KMS-11 (cell line): ENCODE measurements around the gene ATP6AP1.

Experiments used
- H2AFZ ChIP-seq: fragments of 200-600 bp; sonication (generic); 2 replicates; pipeline ENCODE4 v1.6.1; 2016; ENCODE audit warnings: antibody characterized with exemption, mixed run types, low read depth
- H3K27ac ChIP-seq: fragments of 200-600 bp; sonication (generic); 2 replicates; pipeline ENCODE4 v1.6.1; 2016; ENCODE audit warnings: mild to moderate bottlenecking, mixed run types
- H3K27me3 ChIP-seq: fragments of 200-600 bp; sonication (generic); 2 replicates; pipeline ENCODE4 v1.6.1; 2017; ENCODE audit warnings: mild to moderate bottlenecking, low read depth, mixed run types, moderate library complexity; ENCODE audit not compliant: insufficient read depth
- H3K36me3 ChIP-seq: fragments of 200-600 bp; sonication (generic); 2 replicates; pipeline ENCODE4 v1.6.1; 2017; ENCODE audit warnings: mild to moderate bottlenecking, mixed run types; ENCODE audit not compliant: insufficient read depth
- H3K4me1 ChIP-seq: fragments of 200-600 bp; sonication (generic); 2 replicates; pipeline ENCODE4 v1.6.1; 2016; ENCODE audit warnings: mild to moderate bottlenecking, low read depth, mixed run types; ENCODE audit not compliant: poor library complexity, severe bottlenecking
- H3K4me2 ChIP-seq: fragments of 200-600 bp; sonication (generic); 2 replicates; pipeline ENCODE4 v1.7.0; 2016; ENCODE audit warnings: mild to moderate bottlenecking, mixed run types
- H3K4me3 ChIP-seq: fragments of 200-600 bp; sonication (generic); IDR thresholded peaks from 2 replicates; pipeline ENCODE4 v1.6.1; 2017; ENCODE audit warnings: low read depth, low read length, mixed read lengths; ENCODE audit not compliant: insufficient read depth
- H3K79me2 ChIP-seq: fragments of 200-600 bp; sonication (generic); 2 replicates; pipeline ENCODE4 v1.6.1; 2016; ENCODE audit warnings: low read depth, mixed run types; ENCODE audit not compliant: insufficient read depth
- H3K9ac ChIP-seq: fragments of 200-600 bp; sonication (generic); 2 replicates; pipeline ENCODE4 v1.6.1; 2016; ENCODE audit warnings: mild to moderate bottlenecking, mixed run types
- H4K20me1 ChIP-seq: fragments of 200-600 bp; sonication (generic); 2 replicates; pipeline ENCODE4 v1.6.1; 2016; ENCODE audit warnings: mild to moderate bottlenecking, mixed run types; ENCODE audit not compliant: insufficient read depth
- CTCF ChIP-seq: fragments of 200-600 bp; sonication (generic); conservative IDR thresholded peaks from 2 replicates; pipeline ENCODE4 v1.6.1; 2017; ENCODE audit warnings: low read depth, mild to moderate bottlenecking, antibody characterized with exemption, low read length, moderate library complexity, mixed read lengths

Gene ATP6AP1

GRCh38 chrX:154458954-154459778, 30.7 kb downstream of the ATP6AP1 start:
- no peaks in the 10 kb centered on the region for H4K20me1 ChIP-seq
- H3K27ac ChIP-seq, result no peak overlapping the region
- peak overlapping the region; percentile 66 for H3K4me2 ChIP-seq
- H2AFZ ChIP-seq, result peak overlapping the region; percentile 14; the same call in 1 of the 2 replicates
- H3K79me2 ChIP-seq, result no peaks in the 10 kb centered on the region
- no peak for TF ChIP-seq CTCF
- H3K27me3 ChIP-seq, result no peaks in the 10 kb centered on the region
- H3K4me1 ChIP-seq, result peaks cover 4% of the 10 kb centered on the region
- no peaks in the 10 kb centered on the region for H3K36me3 ChIP-seq
- no peak overlapping the region; the same call in 1 of the 2 replicates for H3K9ac ChIP-seq
- H3K4me3 ChIP-seq, result no peak overlapping the region

- Histone ChIP-seq H4K20me1 (no peaks in the 10 kb centered on the region), H2AFZ (no peak overlapping the region), H3K4me2 (no peak overlapping the region; the same call in 1 of the 2 replicates), H3K79me2 (no peaks in the 10 kb centered on the region), H3K4me1 (peaks cover 4% of the 10 kb centered on the region), H3K27ac (no peak overlapping the region), H3K9ac (no peak overlapping the region), H3K4me3 (no peak overlapping the region), H3K36me3 (no peaks in the 10 kb centered on the region), H3K27me3 (no peaks in the 10 kb centered on the region)
- no peak for TF ChIP-seq CTCF
Measured at GRCh38 chrX:154459832-154460231, 31.4 kb downstream of the ATP6AP1 start.

GRCh38 chrX:154460326-154460725, 31.8 kb downstream of the ATP6AP1 start:
- peaks cover 4% of the 10 kb centered on the region for H3K4me1 ChIP-seq
- H3K79me2 ChIP-seq, result no peaks in the 10 kb centered on the region
- H3K4me3 ChIP-seq, result no peak overlapping the region
- no peak overlapping the region for H2AFZ ChIP-seq
- no peak for TF ChIP-seq CTCF
- no peaks in the 10 kb centered on the region for H4K20me1 ChIP-seq
- no peaks in the 10 kb centered on the region for H3K27me3 ChIP-seq
- H3K27ac ChIP-seq, result no peak overlapping the region
- H3K36me3 ChIP-seq, result no peaks in the 10 kb centered on the region
- H3K4me2 ChIP-seq, result no peak overlapping the region
- no peak overlapping the region for H3K9ac ChIP-seq

GRCh38 chrX:154462396-154462795, 33.9 kb downstream of the ATP6AP1 start:
- H3K27ac ChIP-seq, result no peak overlapping the region
- no peak overlapping the region for H3K9ac ChIP-seq
- H3K36me3 ChIP-seq, result no peaks in the 10 kb centered on the region
- H4K20me1 ChIP-seq, result no peaks in the 10 kb centered on the region
- no peak for TF ChIP-seq CTCF
- no peak overlapping the region for H2AFZ ChIP-seq
- H3K79me2 ChIP-seq, result no peaks in the 10 kb centered on the region
- no peak overlapping the region for H3K4me3 ChIP-seq
- no peaks in the 10 kb centered on the region for H3K27me3 ChIP-seq
- peaks cover 1% of the 10 kb centered on the region for H3K4me1 ChIP-seq
- H3K4me2 ChIP-seq, result no peak overlapping the region
